Astrocyte (in vitro differentiated cells and primary cell): ENCODE data around the gene FRMD4B. TPM values are rescaled to one million over a fixed set of nuclear protein-coding genes. Genes with fewer than 3 reads are reported as not detected.

Source experiments
- DNase-seq: peaks from one replicate; pipeline ENCODE4 v3.0.0-alpha.2; 2010; ENCODE audit warnings: low read depth
- FAIRE-seq: peaks from 2 replicates; lab custom pipeline; 2011; peaks lifted over from hg19 to GRCh38; lab: Jason Lieb, UNC
- H2AFZ ChIP-seq: 2 replicates; pipeline ENCODE4 v1.6.0; 2012; ENCODE audit warnings: low read depth, low read length, inconsistent platforms
- H3K27ac ChIP-seq: 2 replicates; pipeline ENCODE4 v1.5.1; 2011; ENCODE audit warnings: low read depth, low read length, inconsistent platforms
- H3K27me3 ChIP-seq: 2 replicates; pipeline ENCODE4 v1.6.0; 2011; ENCODE audit warnings: low read length, inconsistent platforms; ENCODE audit not compliant: insufficient read depth
- H3K36me3 ChIP-seq: 2 replicates; pipeline ENCODE4 v1.5.1; 2011; ENCODE audit warnings: low read length, inconsistent platforms; ENCODE audit not compliant: insufficient read depth
- H3K4me1 ChIP-seq: 2 replicates; pipeline ENCODE4 v1.5.1; 2011; ENCODE audit warnings: low read length, inconsistent platforms; ENCODE audit not compliant: insufficient read depth
- H3K4me2 ChIP-seq: 2 replicates; pipeline ENCODE4 v1.6.0; 2012; ENCODE audit warnings: low read length, inconsistent platforms
- H3K4me3 ChIP-seq: 2 replicates; pipeline ENCODE4 v1.5.1; 2011; ENCODE audit warnings: low read depth, mild to moderate bottlenecking, low read length, inconsistent platforms; ENCODE audit not compliant: insufficient read depth
- H3K79me2 ChIP-seq: 2 replicates; pipeline ENCODE4 v1.6.0; 2012; ENCODE audit warnings: mild to moderate bottlenecking, low read length, inconsistent platforms; ENCODE audit not compliant: insufficient read depth
- H3K9ac ChIP-seq: 2 replicates; pipeline ENCODE4 v1.6.0; 2012; ENCODE audit warnings: mild to moderate bottlenecking, low read length, inconsistent platforms
- H3K9me3 ChIP-seq: 2 replicates; pipeline ENCODE4 v1.5.1; 2012; ENCODE audit warnings: low read depth, mild to moderate bottlenecking, low read length, inconsistent platforms; ENCODE audit not compliant: insufficient read depth
- H4K20me1 ChIP-seq: 2 replicates; pipeline ENCODE4 v1.6.0; 2012; ENCODE audit warnings: low read length, inconsistent platforms; ENCODE audit not compliant: insufficient read depth
- H3K27ac Mint-ChIP-seq: one replicate; pipeline ENCODE4 v1.8.0; 2021; ENCODE audit warnings: mild to moderate bottlenecking, mixed read lengths; ENCODE audit not compliant: unreplicated experiment
- H3K27me3 Mint-ChIP-seq: one replicate; pipeline ENCODE4 v1.8.0; 2021; ENCODE audit warnings: low read depth, mixed read lengths; ENCODE audit not compliant: unreplicated experiment
- H3K36me3 Mint-ChIP-seq: one replicate; pipeline ENCODE4 v1.8.0; 2021; ENCODE audit warnings: low read depth, mixed read lengths; ENCODE audit not compliant: unreplicated experiment
- H3K4me1 Mint-ChIP-seq: one replicate; pipeline ENCODE4 v1.8.0; 2021; ENCODE audit warnings: low read depth, mixed read lengths; ENCODE audit not compliant: unreplicated experiment
- H3K4me3 Mint-ChIP-seq: one replicate; pipeline ENCODE4 v1.8.0; 2021; ENCODE audit warnings: mild to moderate bottlenecking, moderate library complexity, mixed read lengths; ENCODE audit not compliant: unreplicated experiment
- H3K9me3 Mint-ChIP-seq: one replicate; pipeline ENCODE4 v1.8.0; 2021; ENCODE audit warnings: mild to moderate bottlenecking, mixed read lengths; ENCODE audit not compliant: unreplicated experiment
- CTCF ChIP-seq: IDR thresholded peaks from 2 replicates; pipeline ENCODE4 v1.5.1; 2011; ENCODE audit warnings: low read depth, mild to moderate bottlenecking, inconsistent platforms, low read length, moderate library complexity; ENCODE audit not compliant: insufficient read depth
- EZH2 ChIP-seq: IDR thresholded peaks from 2 replicates; pipeline ENCODE4 v1.6.1; 2012; ENCODE audit warnings: mild to moderate bottlenecking, low read length, inconsistent platforms; ENCODE audit not compliant: insufficient read depth
- total RNA-seq: library from RNA; stranded (reverse); gene quantifications from 2 replicates; pipeline ENCODE4 v1.2.1, GENCODE V29; 2021

FRMD4B gene
- total RNA-seq, 1 donor from 2014 or later, result 9.2 TPM

DNA sequence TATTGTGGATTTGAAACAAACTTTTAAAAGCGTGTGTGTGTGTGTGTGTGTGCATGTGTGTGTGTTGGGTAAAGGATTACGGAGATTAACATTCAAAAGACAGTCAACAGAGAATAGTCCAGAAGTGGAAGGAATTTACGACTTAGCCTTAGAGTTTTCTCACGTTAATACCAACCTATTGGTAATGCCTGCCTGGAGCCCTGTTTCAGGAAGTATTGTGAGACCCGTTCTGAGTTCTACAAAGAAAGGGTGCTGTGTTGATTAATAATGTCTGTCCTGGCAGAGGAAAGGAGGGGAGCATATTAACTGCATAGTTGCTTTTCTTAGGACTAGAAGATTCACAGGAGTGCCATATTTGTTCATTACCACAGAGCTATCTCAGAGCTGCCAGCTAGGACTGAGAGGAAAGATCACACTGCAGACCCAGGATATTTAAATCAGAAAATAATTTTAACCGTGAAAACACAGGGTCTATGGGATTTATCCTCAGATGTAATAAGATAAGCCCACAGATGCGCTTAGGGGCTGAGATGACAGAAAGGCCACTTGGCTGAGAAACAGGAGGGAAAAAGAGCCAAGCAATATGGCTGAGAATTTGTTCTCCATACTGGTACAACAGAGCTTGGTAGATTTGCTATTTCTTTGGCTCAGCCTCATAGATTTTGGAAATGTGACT is 40.5 kb upstream of the FRMD4B start:
- FAIRE-seq (no peak), DNase-seq (no peak)
- no peaks in the 10 kb centered on the region for H3K27me3 ChIP-seq
- Mint-ChIP-seq H3K4me1 (no peaks in the 10 kb centered on the region), H3K4me3 (no peak overlapping the region), H3K36me3 (no peaks in the 10 kb centered on the region), H3K27ac (no peak overlapping the region), H3K9me3 (no peaks in the 10 kb centered on the region), H3K27me3 (no peaks in the 10 kb centered on the region)
- no peak overlapping the region for H3K27ac ChIP-seq
- no peak overlapping the region for H3K4me2 ChIP-seq
- no peaks in the 10 kb centered on the region for H3K4me1 ChIP-seq
- TF ChIP-seq EZH2, result no peak
- TF ChIP-seq CTCF, result no peak
- no peak overlapping the region for H3K9ac ChIP-seq
- H4K20me1 ChIP-seq, result no peaks in the 10 kb centered on the region
- H2AFZ ChIP-seq, result no peak overlapping the region
- H3K36me3 ChIP-seq, result no peaks in the 10 kb centered on the region
- no peaks in the 10 kb centered on the region for H3K79me2 ChIP-seq
- H3K9me3 ChIP-seq, result no peaks in the 10 kb centered on the region
- no peak overlapping the region for H3K4me3 ChIP-seq

GRCh38 chr3:69425249-69425648 is 39.4 kb upstream of the FRMD4B start:
- FAIRE-seq, result peak; percentile 29
- H3K9me3 Mint-ChIP-seq, result no peaks in the 10 kb centered on the region
- H2AFZ ChIP-seq, result no peak overlapping the region
- no peaks in the 10 kb centered on the region for H3K36me3 Mint-ChIP-seq
- H3K4me1 ChIP-seq, result no peaks in the 10 kb centered on the region
- H4K20me1 ChIP-seq, result no peaks in the 10 kb centered on the region
- no peaks in the 10 kb centered on the region for H3K79me2 ChIP-seq
- H3K27me3 ChIP-seq, result no peaks in the 10 kb centered on the region
- no peak for DNase-seq
- no peak overlapping the region for H3K4me3 Mint-ChIP-seq
- TF ChIP-seq CTCF, result peak; percentile 71
- no peak for TF ChIP-seq EZH2
- H3K4me2 ChIP-seq, result no peak overlapping the region
- H3K27me3 Mint-ChIP-seq, result no peaks in the 10 kb centered on the region
- H3K27ac Mint-ChIP-seq, result no peak overlapping the region
- H3K36me3 ChIP-seq, result no peaks in the 10 kb centered on the region
- H3K9me3 ChIP-seq, result no peaks in the 10 kb centered on the region
- H3K27ac ChIP-seq, result no peak overlapping the region
- H3K4me3 ChIP-seq, result no peak overlapping the region
- no peak overlapping the region for H3K9ac ChIP-seq
- H3K4me1 Mint-ChIP-seq, result peaks cover 2% of the 10 kb centered on the region

DNA sequence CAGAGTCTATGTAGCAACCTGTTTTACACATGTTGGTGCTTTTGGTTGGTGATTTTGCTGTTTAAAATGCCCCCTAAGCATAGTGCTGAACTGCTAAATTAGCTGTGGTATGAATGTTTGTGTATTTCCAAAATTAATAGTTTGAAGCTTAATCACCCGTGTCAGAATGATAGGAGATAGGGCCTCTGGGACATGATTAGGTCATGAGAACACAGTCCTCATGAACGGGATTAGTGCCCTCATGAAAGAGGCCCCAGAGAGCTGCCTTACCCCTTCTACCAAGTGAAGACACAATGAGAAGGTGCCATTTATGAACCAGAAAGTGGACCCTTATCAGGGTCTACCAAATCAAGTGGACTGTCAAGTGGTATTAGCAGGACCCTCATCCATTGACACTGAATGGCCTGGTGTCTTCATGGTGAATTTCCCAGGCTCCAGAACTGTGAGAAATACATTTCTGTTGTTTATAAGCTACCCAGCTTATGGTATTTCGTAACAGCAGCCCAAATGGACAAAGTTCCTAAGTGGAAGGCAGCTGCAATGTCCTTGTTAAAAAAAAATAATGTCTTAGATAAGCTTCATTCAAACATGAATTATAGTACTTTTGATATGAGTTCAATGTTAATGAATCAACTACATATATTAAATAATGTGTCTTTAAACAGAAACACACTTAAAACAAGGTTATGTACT is 37.7 kb upstream of the FRMD4B start:
- Histone ChIP-seq H3K27me3 (no peaks in the 10 kb centered on the region), H3K4me1 (no peaks in the 10 kb centered on the region), H3K4me2 (no peak overlapping the region), H3K4me3 (no peak overlapping the region), H3K9me3 (no peaks in the 10 kb centered on the region), H3K36me3 (no peaks in the 10 kb centered on the region), H2AFZ (no peak overlapping the region), H3K27ac (no peak overlapping the region), H3K79me2 (no peaks in the 10 kb centered on the region), H3K9ac (no peak overlapping the region), H4K20me1 (no peaks in the 10 kb centered on the region)
- Mint-ChIP-seq H3K9me3 (no peaks in the 10 kb centered on the region), H3K4me1 (peaks cover 2% of the 10 kb centered on the region), H3K27ac (no peak overlapping the region), H3K27me3 (no peaks in the 10 kb centered on the region), H3K36me3 (no peaks in the 10 kb centered on the region), H3K4me3 (no peak overlapping the region)
- DNase-seq (no peak), FAIRE-seq (peak; percentile 5)
- TF ChIP-seq EZH2 (no peak), CTCF (no peak)
